ENCODE data around the gene SAAL1.

- TF ChIP-seq, protein P1, sequence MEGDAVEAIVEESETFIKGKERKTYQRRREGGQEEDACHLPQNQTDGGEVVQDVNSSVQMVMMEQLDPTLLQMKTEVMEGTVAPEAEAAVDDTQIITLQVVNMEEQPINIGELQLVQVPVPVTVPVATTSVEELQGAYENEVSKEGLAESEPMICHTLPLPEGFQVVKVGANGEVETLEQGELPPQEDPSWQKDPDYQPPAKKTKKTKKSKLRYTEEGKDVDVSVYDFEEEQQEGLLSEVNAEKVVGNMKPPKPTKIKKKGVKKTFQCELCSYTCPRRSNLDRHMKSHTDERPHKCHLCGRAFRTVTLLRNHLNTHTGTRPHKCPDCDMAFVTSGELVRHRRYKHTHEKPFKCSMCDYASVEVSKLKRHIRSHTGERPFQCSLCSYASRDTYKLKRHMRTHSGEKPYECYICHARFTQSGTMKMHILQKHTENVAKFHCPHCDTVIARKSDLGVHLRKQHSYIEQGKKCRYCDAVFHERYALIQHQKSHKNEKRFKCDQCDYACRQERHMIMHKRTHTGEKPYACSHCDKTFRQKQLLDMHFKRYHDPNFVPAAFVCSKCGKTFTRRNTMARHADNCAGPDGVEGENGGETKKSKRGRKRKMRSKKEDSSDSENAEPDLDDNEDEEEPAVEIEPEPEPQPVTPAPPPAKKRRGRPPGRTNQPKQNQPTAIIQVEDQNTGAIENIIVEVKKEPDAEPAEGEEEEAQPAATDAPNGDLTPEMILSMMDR (IDR thresholded peaks at IDR 0.05; ENCODE audit: poor library complexity, severe bottlenecking), result no peak
- TF ChIP-seq EZH2 (IDR thresholded peaks at IDR 0.05; ENCODE audit: borderline replicate concordance, insufficient read depth, low read length, poor library complexity, severe bottlenecking) (no peak), RAD21 (conservative IDR thresholded peaks at IDR 0.05) (no peak), POLR2AphosphoS5 (IDR thresholded peaks at IDR 0.05) (no peak), TAF1 (IDR thresholded peaks at IDR 0.05; ENCODE audit: low read depth) (no peak), EP300 (conservative IDR thresholded peaks at IDR 0.05; ENCODE audit: poor library complexity, severe bottlenecking) (no peak), REST (IDR thresholded peaks at IDR 0.05; ENCODE audit: borderline replicate concordance) (no peak)
Observed at GRCh38 chr11:18056561-18057181, 49.2 kb downstream of the SAAL1 start.
